ENCODE data around the gene MAP3K13.

The MAP3K13 gene

DNA sequence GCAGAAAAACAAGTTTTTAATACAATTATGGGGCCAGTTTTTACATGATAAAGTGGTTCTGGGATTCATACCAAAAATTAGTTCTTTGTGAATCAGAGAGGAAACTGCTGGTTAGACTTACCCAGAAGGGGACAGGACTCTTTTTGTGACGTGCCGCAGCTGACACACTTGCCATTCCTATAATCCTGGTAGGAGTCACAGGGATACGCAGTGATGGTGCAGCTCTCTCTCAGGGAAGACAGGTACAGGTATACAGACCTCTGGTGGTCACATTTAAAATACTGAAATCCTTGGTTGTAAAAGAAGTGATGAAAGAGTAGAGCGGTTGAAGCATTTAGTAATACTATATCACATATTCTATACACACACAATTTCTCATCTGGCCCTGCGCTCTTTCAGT is 156.1 kb downstream of the MAP3K13 start:
- no peak for TF ChIP-seq ZFX (IDR thresholded peaks at IDR 0.05; ENCODE audit: borderline replicate concordance)
- TF ChIP-seq, protein P1, sequence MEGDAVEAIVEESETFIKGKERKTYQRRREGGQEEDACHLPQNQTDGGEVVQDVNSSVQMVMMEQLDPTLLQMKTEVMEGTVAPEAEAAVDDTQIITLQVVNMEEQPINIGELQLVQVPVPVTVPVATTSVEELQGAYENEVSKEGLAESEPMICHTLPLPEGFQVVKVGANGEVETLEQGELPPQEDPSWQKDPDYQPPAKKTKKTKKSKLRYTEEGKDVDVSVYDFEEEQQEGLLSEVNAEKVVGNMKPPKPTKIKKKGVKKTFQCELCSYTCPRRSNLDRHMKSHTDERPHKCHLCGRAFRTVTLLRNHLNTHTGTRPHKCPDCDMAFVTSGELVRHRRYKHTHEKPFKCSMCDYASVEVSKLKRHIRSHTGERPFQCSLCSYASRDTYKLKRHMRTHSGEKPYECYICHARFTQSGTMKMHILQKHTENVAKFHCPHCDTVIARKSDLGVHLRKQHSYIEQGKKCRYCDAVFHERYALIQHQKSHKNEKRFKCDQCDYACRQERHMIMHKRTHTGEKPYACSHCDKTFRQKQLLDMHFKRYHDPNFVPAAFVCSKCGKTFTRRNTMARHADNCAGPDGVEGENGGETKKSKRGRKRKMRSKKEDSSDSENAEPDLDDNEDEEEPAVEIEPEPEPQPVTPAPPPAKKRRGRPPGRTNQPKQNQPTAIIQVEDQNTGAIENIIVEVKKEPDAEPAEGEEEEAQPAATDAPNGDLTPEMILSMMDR (IDR thresholded peaks at IDR 0.05), result no peak
- no peak overlapping the region for H3K27ac ChIP-seq

DNA sequence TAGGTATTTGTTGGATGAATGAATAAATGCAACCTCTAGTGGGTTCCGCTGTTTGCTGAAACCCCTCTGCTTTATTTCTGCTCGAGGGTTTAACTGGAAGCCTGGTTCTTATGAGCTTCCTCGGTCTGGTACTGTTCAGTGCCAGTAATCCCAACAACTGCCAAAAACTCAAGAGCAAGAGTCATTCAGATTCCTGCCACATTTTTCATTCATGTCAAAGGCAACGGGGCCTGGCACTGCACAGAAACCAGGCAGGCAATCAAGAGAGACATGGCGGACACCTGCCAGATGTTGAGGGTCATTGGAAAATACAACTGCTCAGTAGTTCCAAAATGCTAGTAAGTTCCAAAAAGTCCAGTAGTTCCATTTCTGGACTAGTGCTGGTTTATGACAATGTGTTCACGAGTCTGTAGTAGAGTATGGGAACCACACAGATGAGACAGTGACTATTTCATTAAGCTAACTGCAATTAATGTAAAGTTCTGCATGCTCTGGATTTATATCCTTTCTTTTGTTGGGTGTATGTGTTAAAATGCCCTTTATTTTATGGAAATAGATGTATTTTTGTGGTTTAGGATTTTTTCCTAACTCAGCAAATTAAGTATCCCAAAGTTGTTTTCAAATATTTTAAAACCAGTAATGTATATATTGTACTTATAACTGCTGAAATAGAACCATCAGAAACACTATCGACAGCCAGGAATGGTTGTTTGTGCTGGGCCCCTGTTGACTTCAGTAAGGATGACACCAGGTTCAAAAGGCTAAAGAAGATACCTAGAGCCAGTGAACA is 158.6 kb downstream of the MAP3K13 start:
- H3K27ac ChIP-seq, result no peak overlapping the region
- TF ChIP-seq, protein P1 (IDR thresholded peaks at IDR 0.05), result no peak
- TF ChIP-seq ZFX (IDR thresholded peaks at IDR 0.05; ENCODE audit: borderline replicate concordance), result no peak

DNA sequence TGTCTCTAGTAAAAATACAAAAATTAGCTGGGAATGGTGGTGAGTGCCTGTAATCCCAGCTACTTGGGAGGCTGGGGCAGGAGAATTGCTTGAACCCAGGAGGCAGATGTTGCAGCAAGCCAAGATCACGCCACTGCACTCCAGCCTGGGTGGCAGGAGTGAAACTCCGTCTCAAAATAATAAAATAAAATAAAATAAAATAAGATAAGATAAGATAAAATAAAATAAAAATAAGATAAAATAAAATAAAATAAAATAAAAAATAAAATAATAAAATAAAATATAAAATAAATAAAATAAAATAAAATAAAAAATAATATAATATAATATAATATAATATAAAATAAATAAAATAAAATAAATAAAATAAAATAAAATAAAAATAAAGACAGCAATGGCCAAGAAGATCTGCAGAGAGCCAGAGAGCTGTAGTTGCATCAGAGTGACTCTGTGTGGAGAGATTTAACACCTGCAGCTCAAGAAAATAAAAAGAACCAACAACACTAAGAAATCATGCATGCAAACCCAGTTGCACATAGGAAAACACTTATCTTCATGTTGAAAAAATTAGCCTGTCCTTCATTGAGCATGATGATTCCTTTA is 163.5 kb downstream of the MAP3K13 start:
- TF ChIP-seq, protein P1 (IDR thresholded peaks at IDR 0.05), result no peak
- no peak for TF ChIP-seq ZFX (IDR thresholded peaks at IDR 0.05; ENCODE audit: borderline replicate concordance)
- no peak overlapping the region for H3K27ac ChIP-seq

DNA sequence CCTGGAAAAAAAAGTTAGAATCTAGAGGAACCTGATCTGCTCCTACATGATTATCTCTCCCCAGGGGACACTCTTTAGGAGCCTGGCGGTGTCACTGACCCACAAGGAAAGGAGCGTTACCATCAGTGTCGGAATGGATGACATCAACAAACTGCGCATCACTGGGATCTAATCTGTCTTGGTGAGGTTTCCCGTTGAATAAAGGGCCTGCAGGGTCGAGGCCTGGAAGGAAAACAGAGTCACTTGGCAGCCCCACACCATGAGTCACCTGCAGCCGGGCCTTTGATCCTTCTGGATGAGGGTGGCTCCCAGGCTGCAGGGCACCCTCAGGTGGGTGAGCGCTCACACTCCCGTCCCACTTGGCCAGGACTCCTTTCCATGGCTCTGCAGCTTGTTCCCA is 164.4 kb downstream of the MAP3K13 start:
- TF ChIP-seq, protein P1 (IDR thresholded peaks at IDR 0.05), result no peak
- no peak for TF ChIP-seq ZFX (IDR thresholded peaks at IDR 0.05; ENCODE audit: borderline replicate concordance)
- no peak overlapping the region for H3K27ac ChIP-seq

DNA sequence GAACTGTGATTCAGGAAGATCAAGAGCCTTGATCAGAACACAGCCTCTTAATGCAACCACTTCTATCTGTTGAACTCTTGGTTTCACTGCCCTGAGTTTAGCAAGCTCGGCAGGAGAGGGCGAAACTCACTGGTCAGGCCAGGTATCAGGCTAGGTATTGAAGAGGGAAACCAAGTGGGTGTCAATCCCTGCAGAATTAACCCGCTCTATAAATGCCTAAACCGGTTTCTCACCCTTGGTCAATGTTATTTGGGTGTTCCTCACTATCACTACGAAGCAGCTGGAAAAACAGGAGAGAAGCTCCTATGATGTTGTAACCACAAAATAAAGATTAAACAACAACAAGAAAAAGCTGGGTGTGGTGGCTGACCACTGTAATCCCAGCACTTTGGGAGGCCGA is 165.6 kb downstream of the MAP3K13 start:
- no peak for TF ChIP-seq ZFX (IDR thresholded peaks at IDR 0.05; ENCODE audit: borderline replicate concordance)
- TF ChIP-seq, protein P1 (IDR thresholded peaks at IDR 0.05), result no peak

DNA sequence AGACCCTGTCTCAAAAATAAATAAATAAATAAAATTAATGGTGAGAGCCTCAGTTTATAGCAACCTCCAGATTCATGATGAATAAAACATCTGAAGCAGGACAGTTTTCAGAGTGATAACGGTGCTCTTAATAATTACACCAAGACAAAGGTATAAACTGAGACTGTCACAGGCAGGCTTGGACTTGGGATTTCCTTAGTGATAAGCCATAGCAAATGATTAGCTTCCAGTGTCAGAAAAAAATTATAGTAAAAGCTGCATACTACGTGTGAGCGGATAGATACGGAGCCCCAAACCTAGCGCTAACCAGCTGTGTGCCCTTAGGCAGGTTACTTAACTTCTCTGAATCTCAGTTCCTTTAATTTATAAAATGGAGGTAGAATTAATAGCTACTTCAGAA is 167.9 kb downstream of the MAP3K13 start:
- no peak for TF ChIP-seq ZFX (IDR thresholded peaks at IDR 0.05; ENCODE audit: borderline replicate concordance)
- TF ChIP-seq, protein P1 (IDR thresholded peaks at IDR 0.05), result no peak
- no peak overlapping the region for H3K27ac ChIP-seq

More for the DNA sequence above, 165.6 kb downstream of the MAP3K13 start:
- no peak overlapping the region for H3K27ac ChIP-seq

DNA sequence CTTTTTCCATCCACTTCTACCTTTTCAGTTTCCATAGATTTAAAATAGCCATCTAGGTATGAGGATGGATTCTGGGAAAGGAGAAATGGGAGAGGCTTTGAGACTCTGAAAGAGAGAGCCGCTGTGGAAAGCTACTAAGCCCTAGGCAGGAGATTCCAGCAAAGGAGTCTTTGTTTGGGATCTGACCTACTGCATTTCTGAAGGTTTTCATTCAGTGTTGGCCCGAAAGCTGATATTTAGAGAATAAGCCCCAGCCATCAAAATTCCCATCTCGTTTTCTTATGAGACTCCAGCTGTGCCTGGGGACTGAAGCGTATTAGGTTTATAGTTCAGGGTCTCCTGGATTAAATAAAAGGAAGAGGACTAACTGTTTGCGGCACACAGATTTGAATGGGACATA is 170.0 kb downstream of the MAP3K13 start:
- TF ChIP-seq, protein P1 (IDR thresholded peaks at IDR 0.05), result no peak
- no peak for TF ChIP-seq ZFX (IDR thresholded peaks at IDR 0.05; ENCODE audit: borderline replicate concordance)
- no peak overlapping the region for H3K27ac ChIP-seq

Measured in 22Rv1 (cell line).